SU-DHL-6 (cell line): ENCODE results near the gene RAC2.

ENCODE experiments used
- EZH2phosphoT487 ChIP-seq: fragments of 200-600 bp; sonication (generic), shearing (Covaris generic); conservative IDR thresholded peaks from 2 replicates; pipeline ENCODE4 v1.6.1; 2018; ENCODE audit warnings: mild to moderate bottlenecking, antibody characterized with exemption, low read length, moderate library complexity, mixed read lengths
- TF ChIP-seq, protein P1 (sequence below): fragments of 200-600 bp; sonication (generic); IDR thresholded peaks from one replicate; pipeline ENCODE4 v1.5.1; 2017; ENCODE audit warnings: antibody characterized with exemption, mild to moderate bottlenecking, low read length, moderate library complexity; ENCODE audit not compliant: insufficient read depth, poor library complexity, severe bottlenecking

DNA sequence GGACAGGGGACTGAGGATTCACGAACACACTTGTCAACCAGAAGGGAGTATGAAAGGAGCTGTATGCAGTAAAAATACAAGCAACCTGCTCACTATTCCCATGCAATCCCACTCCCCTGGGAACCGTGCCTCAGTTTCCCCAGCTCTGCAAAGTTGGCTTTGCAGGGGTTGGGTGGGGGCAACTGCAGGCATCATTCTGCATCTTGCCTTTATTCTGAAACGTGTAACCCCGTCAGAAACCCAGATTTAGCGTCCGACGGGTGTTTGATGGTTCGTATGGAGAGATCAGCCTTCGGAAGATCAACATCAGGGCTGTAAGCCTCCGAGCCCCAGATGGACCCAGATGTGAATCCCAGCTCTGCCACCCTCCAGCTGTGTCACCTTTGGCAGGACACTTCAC, 41.9 kb upstream of the RAC2 start:
- TF ChIP-seq, protein P1, sequence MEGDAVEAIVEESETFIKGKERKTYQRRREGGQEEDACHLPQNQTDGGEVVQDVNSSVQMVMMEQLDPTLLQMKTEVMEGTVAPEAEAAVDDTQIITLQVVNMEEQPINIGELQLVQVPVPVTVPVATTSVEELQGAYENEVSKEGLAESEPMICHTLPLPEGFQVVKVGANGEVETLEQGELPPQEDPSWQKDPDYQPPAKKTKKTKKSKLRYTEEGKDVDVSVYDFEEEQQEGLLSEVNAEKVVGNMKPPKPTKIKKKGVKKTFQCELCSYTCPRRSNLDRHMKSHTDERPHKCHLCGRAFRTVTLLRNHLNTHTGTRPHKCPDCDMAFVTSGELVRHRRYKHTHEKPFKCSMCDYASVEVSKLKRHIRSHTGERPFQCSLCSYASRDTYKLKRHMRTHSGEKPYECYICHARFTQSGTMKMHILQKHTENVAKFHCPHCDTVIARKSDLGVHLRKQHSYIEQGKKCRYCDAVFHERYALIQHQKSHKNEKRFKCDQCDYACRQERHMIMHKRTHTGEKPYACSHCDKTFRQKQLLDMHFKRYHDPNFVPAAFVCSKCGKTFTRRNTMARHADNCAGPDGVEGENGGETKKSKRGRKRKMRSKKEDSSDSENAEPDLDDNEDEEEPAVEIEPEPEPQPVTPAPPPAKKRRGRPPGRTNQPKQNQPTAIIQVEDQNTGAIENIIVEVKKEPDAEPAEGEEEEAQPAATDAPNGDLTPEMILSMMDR: no peak
- TF ChIP-seq EZH2phosphoT487: no peak
